IMR-90 (cell line): Measurements from ENCODE around the gene SLC27A3. TPM values are rescaled to one million over a fixed set of nuclear protein-coding genes. Genes with fewer than 3 reads are reported as not detected.

Source experiments
- ATAC-seq: fragments of 200-7000 bp; cut with Tn5 transposase; 2 replicates; pipeline ENCODE4 v1.9.1; 2020; ENCODE audit warnings: low read depth, mild to moderate bottlenecking, moderate library complexity
- BruUV-seq: library from RNA; stranded (reverse); fragments of 400-500 nt; replicated peaks from 2 replicates; lab custom pipeline; 2021; lab: Mats Ljungman, UMichigan
- CTCF ChIA-PET: fragments of 300-600 bp; formaldehyde crosslinking; extraction: SDS; loops from one replicate; lab custom pipeline; 2021; ENCODE audit warnings: antibody characterized with exemption; lab: Yijun Ruan, JAX
- POLR2A ChIA-PET: fragments of 300-600 bp; sonication (Branson Sonifier 250); formaldehyde crosslinking; loops from one replicate; lab custom pipeline; 2022; ENCODE audit warnings: antibody characterized with exemption; ENCODE audit not compliant: unreplicated experiment; lab: Charles Lee
- DNase-seq: peaks from one replicate; pipeline ENCODE4 v3.0.0; 2013
- H2AFZ ChIP-seq: replicated peaks from 2 replicates; pipeline ENCODE3; 2013; ENCODE audit warnings: low read length, mild to moderate bottlenecking; ENCODE audit not compliant: poor library complexity
- H2AK5ac ChIP-seq: 2 replicates; pipeline ENCODE4 v1.6.1; 2013; ENCODE audit warnings: low read depth, low read length, inconsistent platforms
- H2AK9ac ChIP-seq: replicated peaks from 2 replicates; pipeline ENCODE3; 2013; ENCODE audit warnings: mild to moderate bottlenecking, low read depth, low read length, moderate library complexity; ENCODE audit not compliant: poor library complexity
- H2BK120ac ChIP-seq: 2 replicates; pipeline ENCODE4 v1.6.1; 2013; ENCODE audit warnings: low read depth, low read length, inconsistent platforms
- H2BK15ac ChIP-seq: 3 replicates; pipeline ENCODE4 v1.6.1; 2013; ENCODE audit warnings: low read depth, low read length, inconsistent platforms
- H2BK20ac ChIP-seq: 2 replicates; pipeline ENCODE4 v1.6.1; 2013; ENCODE audit warnings: low read depth, mild to moderate bottlenecking, inconsistent platforms, low read length, moderate library complexity
- H2BK5ac ChIP-seq: 2 replicates; pipeline ENCODE4 v1.6.1; 2013; ENCODE audit warnings: mild to moderate bottlenecking, low read depth, low read length, inconsistent platforms; ENCODE audit not compliant: poor library complexity, severe bottlenecking
- H3K14ac ChIP-seq: replicated peaks from 2 replicates; pipeline ENCODE4 v1.6.1; 2013; ENCODE audit warnings: low read depth, low read length, inconsistent platforms
- H3K18ac ChIP-seq: 2 replicates; pipeline ENCODE4 v1.6.1; 2013; ENCODE audit warnings: low read depth, low read length, control low read depth
- H3K23ac ChIP-seq: 2 replicates; pipeline ENCODE4 v1.6.1; 2013; ENCODE audit warnings: low read depth, low read length, inconsistent platforms
- H3K27ac ChIP-seq: 2 replicates; pipeline ENCODE4 v1.5.1; 2013; ENCODE audit warnings: mild to moderate bottlenecking, control low read depth, low read length; ENCODE audit not compliant: insufficient read depth
- H3K27me3 ChIP-seq: 2 replicates; pipeline ENCODE4 v1.6.1; 2013; ENCODE audit warnings: low read length; ENCODE audit not compliant: control insufficient read depth, insufficient read depth
- H3K36me3 ChIP-seq: 2 replicates; pipeline ENCODE4 v1.6.1; 2013; ENCODE audit warnings: low read length, mixed read lengths; ENCODE audit not compliant: control insufficient read depth, insufficient read depth
- H3K4ac ChIP-seq: 2 replicates; pipeline ENCODE4 v1.6.1; 2013; ENCODE audit warnings: low read depth, low read length, inconsistent platforms
- H3K4me1 ChIP-seq: 2 replicates; pipeline ENCODE4 v1.6.1; 2013; ENCODE audit warnings: low read length, mixed read lengths; ENCODE audit not compliant: control insufficient read depth, insufficient read depth
- H3K4me2 ChIP-seq: 2 replicates; pipeline ENCODE4 v1.6.1; 2013; ENCODE audit warnings: low read depth, mild to moderate bottlenecking, control low read depth, low read length, moderate library complexity
- H3K4me3 ChIP-seq: 2 replicates; pipeline ENCODE4 v1.5.1; 2013; ENCODE audit warnings: low read depth, mild to moderate bottlenecking, control low read depth, low read length, moderate library complexity; ENCODE audit not compliant: insufficient read depth
- H3K56ac ChIP-seq: 2 replicates; pipeline ENCODE4 v1.6.1; 2013; ENCODE audit warnings: low read length, inconsistent platforms; ENCODE audit not compliant: insufficient read depth; ENCODE audit errors: extremely low read depth
- H3K79me1 ChIP-seq, 2 experiments: 2 replicates each; pipeline ENCODE4 v1.6.1; 2013; ENCODE audit warnings: low read length in 2 of 2, inconsistent platforms in 1 of 2, low read depth in 1 of 2
- H3K9ac ChIP-seq: 2 replicates; pipeline ENCODE4 v1.6.1; 2013; ENCODE audit warnings: low read depth, low read length, control low read depth
- H3K9me1 ChIP-seq: 2 replicates; pipeline ENCODE4 v1.6.1; 2013; ENCODE audit warnings: low read length, inconsistent platforms; ENCODE audit not compliant: insufficient read depth
- H3K9me3 ChIP-seq: 2 replicates; pipeline ENCODE4 v1.6.1; 2013; ENCODE audit warnings: low read length; ENCODE audit not compliant: control insufficient read depth, insufficient read depth
- H4K20me1 ChIP-seq: 2 replicates; pipeline ENCODE4 v1.6.1; 2013; ENCODE audit warnings: low read length, inconsistent platforms; ENCODE audit not compliant: insufficient read depth
- H4K5ac ChIP-seq: 2 replicates; pipeline ENCODE4 v1.6.1; 2013; ENCODE audit warnings: mild to moderate bottlenecking, low read depth, low read length, control low read depth
- H4K8ac ChIP-seq, 2 experiments: 2 replicates each; pipeline ENCODE4 v1.6.1; 2013; ENCODE audit warnings: low read depth in 2 of 2, low read length in 2 of 2, control low read depth in 1 of 2, inconsistent platforms in 1 of 2
- H4K91ac ChIP-seq: 2 replicates; pipeline ENCODE4 v1.6.1; 2013; ENCODE audit warnings: low read depth, low read length, inconsistent platforms; ENCODE audit not compliant: insufficient read depth
- CEBPB ChIP-seq: IDR thresholded peaks from 2 replicates; pipeline ENCODE4 v1.6.1; 2012; ENCODE audit warnings: low read depth, low read length, improper control_type of control experiment
- ELK1 ChIP-seq: fragments of 150-350 bp; IDR thresholded peaks from 2 replicates; pipeline ENCODE4 v1.6.1; 2016; ENCODE audit warnings: low read depth, mild to moderate bottlenecking, low read length, moderate library complexity, borderline replicate concordance
- WGBS, 2 experiments: methylation state at CpG; one replicate each; pipeline versions ENCODE4 v1.1.5 to v1.1.7; 2013; ENCODE audit warnings: missing lambda C conversion rate in 2 of 2; ENCODE audit not compliant: insufficient read length in 1 of 2; ENCODE audit errors: extremely low coverage in 2 of 2; 5-methylcytosine and 5-hydroxymethylcytosine counted together
- dilution Hi-C: fragments of 300-500 bp; cut with HindIII; formaldehyde crosslinking; loops from one replicate; pipeline ENCODE4 v1.14.3; 2018; ENCODE audit warnings: low sequenced_read_pairs; ENCODE audit not compliant: unreplicated experiment
- in situ Hi-C: fragments of 300-500 bp; cut with MboI; formaldehyde crosslinking; loops from 3 replicates; pipeline ENCODE4 v1.14.3; 2019; ENCODE audit warnings: low sequenced_read_pairs, inconsistent platforms, mixed read lengths
- intact Hi-C: fragments of 100-400 bp; cut with micrococcal nuclease; formaldehyde crosslinking; loops from 2 replicates; pipeline ENCODE4 v1.10.0; 2022
- polyA plus RNA-seq, 3 experiments: library from polyadenylated mRNA; depleted of rRNA; stranded (reverse); fragments of >200 nt; gene quantifications; 2 replicates each; pipeline ENCODE4 v1.2.3, GENCODE V29; 2012; ENCODE audit warnings: low replicate concordance in 1 of 3
- total RNA-seq: library from RNA; depleted of rRNA; stranded (reverse); fragments of >200 nt; gene quantifications from 2 replicates; pipeline ENCODE4 v1.2.3, GENCODE V29; 2012

The SLC27A3 gene
- total and polyA plus RNA-seq, 2 of the 4 experiments (the other 2 are of a cell fraction), result 3.2 to 9.3 TPM

- Histone ChIP-seq H2AK9ac (peak overlapping the region; percentile 65), H3K9ac (no peak overlapping the region), H3K27ac (no peak overlapping the region), H3K4me2 (no peak overlapping the region), H4K5ac (no peak overlapping the region), H2BK15ac (no peak overlapping the region), H3K23ac (no peak overlapping the region), H4K91ac (no peak overlapping the region), H2AFZ (peak overlapping the region; percentile 28), H3K9me1 (peaks cover 8% of the 10 kb centered on the region), H2BK5ac (no peak overlapping the region), H2AK5ac (no peak overlapping the region), H3K18ac (no peak overlapping the region), H3K9me3 (no peaks in the 10 kb centered on the region), H2BK120ac (no peak overlapping the region), H3K27me3 (no peaks in the 10 kb centered on the region), H4K8ac (no peak overlapping the region), H3K79me1 (no peaks in the 10 kb centered on the region), H3K4me1 (no peaks in the 10 kb centered on the region), H3K4me3 (no peak overlapping the region), H3K4ac (no peak overlapping the region), H3K14ac (no peak overlapping the region), H2BK20ac (no peak overlapping the region), H3K56ac (no peak overlapping the region), H4K20me1 (no peaks in the 10 kb centered on the region), H3K36me3 (peaks cover 72% of the 10 kb centered on the region)
- ChIA-PET POLR2A (no interaction called here), CTCF (no interaction called here)
- dilution Hi-C loops, result no loop called here
- ATAC-seq (peak; percentile 56), DNase-seq (peak; percentile 68)
- intact Hi-C loops, result no loop called here
- no peak for TF ChIP-seq ELK1
- TF ChIP-seq CEBPB, result peak; percentile 46
- WGBS, 2 experiments, result 100% methylated on average over 1 of the region's 4 CpGs; no CpG with 5 or more reads in 1 of the 2 experiments
- BruUV-seq, result no TSS peak
- in situ Hi-C loops, result no loop called here
These were observed 14.8 kb upstream of the SLC27A3 start for GRCh38 chr1:153760440-153760839.
